CD14-positive monocyte (primary cell): ENCODE data around the gene CMTM1. TPM values are rescaled to one million over a fixed set of nuclear protein-coding genes. Genes with fewer than 3 reads are reported as not detected.

Experiments
- DNase-seq, 3 donors: peaks; one replicate each; pipeline ENCODE4 v3.0.0-alpha.2; 2011 to 2022
- H2AFZ ChIP-seq: 2 replicates; pipeline ENCODE4 v1.6.0; 2012; ENCODE audit warnings: mild to moderate bottlenecking, low read depth, low read length, inconsistent platforms; ENCODE audit not compliant: insufficient read depth, poor library complexity, severe bottlenecking
- H3K27ac ChIP-seq, 2 donors: 1 replicate in 1 of 2; 2 replicates in 1 of 2; pipeline ENCODE4 v1.5.1; 2012 to 2013; ENCODE audit warnings: low read length in 2 of 2, control low read depth in 1 of 2, inconsistent platforms in 1 of 2, low read depth in 1 of 2, mild to moderate bottlenecking in 1 of 2
- H3K27me3 ChIP-seq, 2 donors: one replicate each; pipeline versions ENCODE4 v1.6.0 to v1.6.1; 2011 to 2013; ENCODE audit warnings: low read length in 2 of 2; ENCODE audit not compliant: control insufficient read depth in 2 of 2, insufficient read depth in 2 of 2
- H3K36me3 ChIP-seq, 2 donors: replicated peaks in 1 of 2; 1 replicate in 1 of 2; 2 replicates in 1 of 2; pipeline versions ENCODE4 v1.5.1 to v1.6.1; 2012 to 2013; ENCODE audit warnings: low read length in 2 of 2, control low read depth in 1 of 2, inconsistent platforms in 1 of 2, mild to moderate bottlenecking in 1 of 2; ENCODE audit not compliant: insufficient read depth in 2 of 2, control insufficient read depth in 1 of 2
- H3K4me1 ChIP-seq, 2 donors: 1 replicate in 1 of 2; 2 replicates in 1 of 2; pipeline versions ENCODE4 v1.5.1 to v1.6.1; 2012 to 2013; ENCODE audit warnings: low read length in 2 of 2, control low read depth in 1 of 2, inconsistent platforms in 1 of 2, mild to moderate bottlenecking in 1 of 2, moderate library complexity in 1 of 2; ENCODE audit not compliant: insufficient read depth in 2 of 2, control insufficient read depth in 1 of 2
- H3K4me2 ChIP-seq: replicated peaks from 2 replicates; pipeline ENCODE3; 2012; ENCODE audit warnings: low read length, moderate library complexity, mild to moderate bottlenecking; ENCODE audit not compliant: poor library complexity, severe bottlenecking; ENCODE audit errors: extremely low read depth
- H3K4me3 ChIP-seq, 3 experiments: fragments of 200-600 bp in 1 of 3; sonication (generic) in 1 of 3; replicated peaks in 1 of 3; 1 replicate in 2 of 3; 2 replicates in 1 of 3; pipeline ENCODE4 v1.5.1; 2011 to 2013; ENCODE audit warnings: low read length in 3 of 3, mild to moderate bottlenecking in 3 of 3, control low read depth in 2 of 3, low read depth in 2 of 3, inconsistent platforms in 1 of 3, moderate library complexity in 1 of 3
- H3K79me2 ChIP-seq: 2 replicates; pipeline ENCODE4 v1.6.0; 2012; ENCODE audit warnings: mild to moderate bottlenecking, control low read depth, inconsistent platforms, low read length, moderate library complexity; ENCODE audit not compliant: insufficient read depth
- H3K9ac ChIP-seq: 2 replicates; pipeline ENCODE4 v1.6.0; 2017; ENCODE audit warnings: low read length, mild to moderate bottlenecking; ENCODE audit not compliant: insufficient read depth, poor library complexity, severe bottlenecking
- H3K9me3 ChIP-seq, 2 donors: replicated peaks in 1 of 2; 1 replicate in 1 of 2; 2 replicates in 1 of 2; pipeline versions ENCODE4 v1.5.1 to v1.6.1; 2012 to 2013; ENCODE audit warnings: low read length in 2 of 2, control low read depth in 1 of 2; ENCODE audit not compliant: control insufficient read depth in 1 of 2, insufficient read depth in 1 of 2
- H4K20me1 ChIP-seq: 2 replicates; pipeline ENCODE4 v1.6.0; 2012; ENCODE audit warnings: mild to moderate bottlenecking, low read length, control low read depth, moderate library complexity; ENCODE audit not compliant: insufficient read depth
- H3K27ac Mint-ChIP-seq, 7 donors: one replicate each; pipeline ENCODE4 v1.8.0; 2020; ENCODE audit warnings: mild to moderate bottlenecking in 7 of 7, mixed read lengths in 7 of 7, moderate library complexity in 6 of 7, inconsistent platforms in 2 of 7
- H3K27me3 Mint-ChIP-seq, 3 donors: one replicate each; pipeline ENCODE4 v1.8.0; 2021 to 2022; ENCODE audit warnings: low read depth in 3 of 3, mild to moderate bottlenecking in 3 of 3, mixed read lengths in 3 of 3, moderate library complexity in 3 of 3, inconsistent platforms in 1 of 3
- H3K36me3 Mint-ChIP-seq, 2 donors: one replicate each; pipeline ENCODE4 v1.8.0; 2020; ENCODE audit warnings: mixed read lengths in 2 of 2, inconsistent platforms in 1 of 2, mild to moderate bottlenecking in 1 of 2
- H3K4me1 Mint-ChIP-seq: one replicate; pipeline ENCODE4 v1.8.0; 2020; ENCODE audit warnings: mild to moderate bottlenecking, mixed read lengths
- H3K4me3 Mint-ChIP-seq, 2 donors: one replicate each; pipeline ENCODE4 v1.8.0; 2020; ENCODE audit warnings: mild to moderate bottlenecking in 2 of 2, mixed read lengths in 2 of 2, moderate library complexity in 1 of 2
- H3K9me3 Mint-ChIP-seq, 7 donors: one replicate each; pipeline ENCODE4 v1.8.0; 2020 to 2022; ENCODE audit warnings: mixed read lengths in 7 of 7, mild to moderate bottlenecking in 6 of 7, moderate library complexity in 6 of 7, inconsistent platforms in 2 of 7
- CTCF ChIP-seq: fragments of 200-600 bp; IDR thresholded peaks from one replicate; pipeline ENCODE4 v1.8.0; 2022; ENCODE audit warnings: antibody characterized with exemption, mild to moderate bottlenecking
- WGBS: methylation state at CpG from one replicate; pipeline ENCODE4 v1.1.5; 2013; ENCODE audit warnings: missing lambda C conversion rate; ENCODE audit not compliant: insufficient coverage; 5-methylcytosine and 5-hydroxymethylcytosine counted together
- intact Hi-C, 2 donors: fragments of 100-400 bp; cut with micrococcal nuclease; formaldehyde crosslinking; loops; one replicate each; pipeline versions ENCODE4 v1.15.0 to v1.15.1; 2023
- polyA plus RNA-seq, 3 donors: library from polyadenylated mRNA; depleted of rRNA in 1 of 3; unstranded in 2 of 3; stranded (reverse) in 1 of 3; fragments of 300-500 nt in 2 of 3; fragments of >200 nt in 1 of 3; fragmentation: Illumina TruSeq in 2 of 3; gene quantifications; 1 replicate in 2 of 3; 2 replicates in 1 of 3; pipeline ENCODE4 v1.2.3, GENCODE V29; 2012 to 2021

CMTM1 gene
- polyA plus RNA-seq, 3 donors: 1.6 to 3.3 (median 2.5) TPM

- Mint-ChIP-seq H3K4me1 (peaks cover 79% of the 10 kb centered on the region), H3K36me3 (peaks cover 31 to 41% of the 10 kb centered on the region in 2 donors), H3K4me3 (peak within 1 kb of the TSS; percentile 95 to 100), H3K9me3 (no peaks in the 10 kb centered on the region), H3K27ac (peak within 1 kb of the TSS; percentile 80 to 97 (median 93)), H3K27me3 (no peaks in the 10 kb centered on the region)
- Histone ChIP-seq H3K36me3 (peaks cover 0 to 22% of the 10 kb centered on the region in 2 donors), H3K79me2 (peaks cover 80% of the 10 kb centered on the region), H2AFZ (peak within 1 kb of the TSS; percentile 80), H3K9me3 (no peaks in the 10 kb centered on the region), H3K4me1 (peaks cover 74 to 94% of the 10 kb centered on the region in 2 donors), H3K27me3 (no peaks in the 10 kb centered on the region), H3K4me3 (peak within 1 kb of the TSS; percentile 57 to 90 (median 71)), H3K4me2 (peak within 1 kb of the TSS; percentile 88), H4K20me1 (peaks cover 41% of the 10 kb centered on the region), H3K27ac (peak within 1 kb of the TSS; percentile 84 to 86), H3K9ac (peak within 1 kb of the TSS; percentile 70)
- no peak for TF ChIP-seq CTCF
- DNase-seq: peak; percentile 86 to 91 (median 91)
- 5% methylated on average over 61 of the region's 63 CpGs for WGBS
- intact Hi-C loops: loop anchor here (2.0 to 10.0 kb wide), 5 partner anchors 35 to 75 kb away; no protein-coding TSS in a partner anchor
Observed at GRCh38 chr16:66552286-66553177, 13.7 kb upstream of the CMTM1 start, which contains the start of gene CKLF. CKLF (plus strand) TSS chr16:66552576; CDS start chr16:66552716, 140 bp downstream.

DNA sequence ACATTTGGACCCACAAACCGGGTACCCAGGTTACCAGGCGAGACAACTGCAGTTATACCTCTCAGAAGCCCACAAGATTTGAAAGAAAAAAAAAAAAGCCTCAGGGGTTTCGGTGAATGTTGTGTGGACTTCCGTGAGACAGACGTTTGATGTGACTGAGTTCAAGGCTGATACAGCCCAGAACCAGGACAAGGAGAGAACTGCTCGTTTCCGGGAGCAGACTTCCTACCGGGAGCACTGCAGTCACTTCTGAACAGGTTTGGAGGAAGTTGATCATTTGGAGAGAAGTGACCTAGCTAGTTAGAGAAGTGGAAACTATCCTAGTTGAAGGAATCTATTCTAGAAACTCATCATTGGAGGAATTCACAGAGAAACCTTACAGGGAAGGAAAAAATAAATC, 13.0 kb upstream of the CMTM1 start:
- Histone ChIP-seq H3K27ac (peak overlapping the region in 1 of 2 donors; percentile 86), H3K4me1 (peaks cover 67 to 92% of the 10 kb centered on the region in 2 donors), H3K4me3 (peak overlapping the region; percentile 57 to 90 (median 71)), H3K9me3 (no peaks in the 10 kb centered on the region), H3K36me3 (peaks cover 6 to 29% of the 10 kb centered on the region in 2 donors), H3K79me2 (peaks cover 81% of the 10 kb centered on the region), H3K4me2 (peak overlapping the region; percentile 88), H3K9ac (peak overlapping the region; percentile 70), H3K27me3 (no peaks in the 10 kb centered on the region), H2AFZ (peak overlapping the region; percentile 80), H4K20me1 (peaks cover 48% of the 10 kb centered on the region)
- peak overlapping the region; percentile 80 to 97 (median 93) for H3K27ac Mint-ChIP-seq
- peaks cover 33 to 41% of the 10 kb centered on the region in 2 donors for H3K36me3 Mint-ChIP-seq
- intact Hi-C loops: loop anchor here (2.0 to 10.0 kb wide), 5 partner anchors 34 to 76 kb away; no protein-coding TSS in a partner anchor
- TF ChIP-seq CTCF: no peak
- no peaks in the 10 kb centered on the region for H3K9me3 Mint-ChIP-seq
- peak in 2 of 3 donors; percentile 44 to 60 for DNase-seq
- H3K4me1 Mint-ChIP-seq: peaks cover 76% of the 10 kb centered on the region
- peak overlapping the region; percentile 95 to 100 for H3K4me3 Mint-ChIP-seq
- 0% methylated on average over 3 of the region's 8 CpGs for WGBS
- no peaks in the 10 kb centered on the region for H3K27me3 Mint-ChIP-seq
